Inflammatory macrophage treated with lipopolysaccharide for 4 hours (primary cell): ENCODE results near the gene SLC37A1.

Experiments used
- DNase-seq: peaks from one replicate; pipeline ENCODE4 v3.0.0-alpha.2; 2020

Gene SLC37A1

DNA sequence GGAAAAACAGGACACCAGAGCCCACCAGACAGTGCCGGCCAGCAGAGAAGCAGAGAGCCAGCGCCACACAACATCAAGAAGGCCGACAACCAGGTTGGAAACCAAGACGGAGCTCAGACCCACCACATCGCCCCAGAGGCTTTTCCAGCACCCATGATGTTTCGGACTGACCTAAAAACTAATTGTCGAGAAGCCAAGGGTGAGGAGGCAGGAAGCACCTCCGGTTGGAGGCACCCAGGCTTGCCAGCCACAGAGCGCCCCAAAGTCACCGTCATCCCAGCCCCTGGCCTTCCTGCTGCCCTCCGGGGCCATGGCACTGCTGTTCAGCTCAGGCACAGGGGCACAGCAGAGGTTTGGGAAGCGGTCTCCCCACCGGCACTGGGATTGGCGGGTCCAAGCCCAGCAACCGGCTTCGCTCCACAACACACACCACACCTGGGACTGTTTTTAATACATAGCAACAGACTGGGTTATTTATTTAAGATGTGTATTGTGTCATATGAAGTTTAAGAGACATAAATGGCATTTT, 67.2 kb downstream of the SLC37A1 start:
- no peak for DNase-seq

DNA sequence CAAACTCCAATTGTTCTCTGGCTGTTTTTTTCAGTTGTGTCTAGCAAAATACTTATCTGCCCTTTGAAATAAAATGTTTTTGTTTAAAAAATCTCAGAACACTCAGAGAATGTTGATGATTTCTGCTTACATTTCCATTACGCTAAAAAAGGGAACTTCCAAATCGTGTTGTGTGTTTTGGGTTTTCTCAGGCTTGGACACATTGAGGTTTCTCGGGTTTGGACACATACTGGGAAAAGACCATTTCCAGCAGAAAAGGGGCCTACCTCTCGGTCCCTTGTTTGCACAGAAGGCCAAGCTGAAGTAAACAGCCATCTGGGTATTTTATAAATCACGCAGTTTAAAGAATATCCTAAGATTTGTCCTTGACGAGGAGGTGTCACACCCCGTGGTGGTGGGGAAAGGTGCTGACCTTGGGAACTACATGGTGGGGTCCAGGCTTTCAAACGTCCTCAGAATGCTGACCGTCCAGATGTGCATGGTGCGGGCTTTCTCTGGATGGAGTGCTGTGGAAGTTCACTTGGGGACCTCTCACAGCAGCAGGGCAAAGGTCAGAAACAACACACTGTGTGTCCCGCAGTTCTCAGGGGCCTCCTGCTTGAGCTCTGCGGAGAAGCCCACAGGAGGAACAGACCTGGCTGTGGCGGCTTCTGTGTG, 67.8 kb downstream of the SLC37A1 start:
- DNase-seq = no peak

DNA sequence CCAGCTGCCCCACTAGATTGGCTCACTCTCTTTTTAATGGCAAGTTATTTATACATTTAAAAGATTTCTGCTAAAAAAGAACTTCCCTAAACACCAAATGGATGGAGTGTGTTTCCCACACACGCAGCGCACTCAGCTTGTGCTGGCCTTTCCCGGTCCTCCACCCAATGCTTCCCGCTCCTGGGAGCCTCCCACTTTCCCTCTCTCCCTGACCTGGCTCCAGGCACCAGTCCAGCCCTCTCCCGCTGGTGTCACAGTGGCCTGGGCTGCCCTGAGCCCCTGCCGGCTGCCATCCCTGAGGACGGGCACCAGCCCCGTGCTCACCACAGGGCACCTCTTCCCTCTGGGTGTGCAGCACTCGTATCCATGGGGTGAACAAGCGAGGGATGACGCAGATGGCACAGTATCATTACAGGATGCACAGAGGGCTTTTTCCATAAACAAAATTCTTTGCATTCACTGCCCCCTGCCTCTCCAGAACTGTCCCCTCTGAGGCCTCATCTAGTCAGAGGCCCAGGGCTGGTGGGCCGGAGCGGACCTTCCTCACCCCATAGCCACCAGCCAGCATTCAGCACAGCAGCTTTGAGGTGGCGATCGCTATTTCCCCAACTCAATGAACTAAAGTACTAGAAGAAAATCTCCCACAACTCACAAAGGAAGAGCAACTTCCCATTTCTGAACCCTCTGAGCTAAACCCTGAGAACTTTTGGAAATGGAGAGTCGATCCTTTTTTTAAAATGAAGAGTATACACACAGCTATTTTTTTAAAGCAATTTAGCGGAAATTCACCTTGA, 68.5 kb downstream of the SLC37A1 start:
- no peak for DNase-seq

DNA sequence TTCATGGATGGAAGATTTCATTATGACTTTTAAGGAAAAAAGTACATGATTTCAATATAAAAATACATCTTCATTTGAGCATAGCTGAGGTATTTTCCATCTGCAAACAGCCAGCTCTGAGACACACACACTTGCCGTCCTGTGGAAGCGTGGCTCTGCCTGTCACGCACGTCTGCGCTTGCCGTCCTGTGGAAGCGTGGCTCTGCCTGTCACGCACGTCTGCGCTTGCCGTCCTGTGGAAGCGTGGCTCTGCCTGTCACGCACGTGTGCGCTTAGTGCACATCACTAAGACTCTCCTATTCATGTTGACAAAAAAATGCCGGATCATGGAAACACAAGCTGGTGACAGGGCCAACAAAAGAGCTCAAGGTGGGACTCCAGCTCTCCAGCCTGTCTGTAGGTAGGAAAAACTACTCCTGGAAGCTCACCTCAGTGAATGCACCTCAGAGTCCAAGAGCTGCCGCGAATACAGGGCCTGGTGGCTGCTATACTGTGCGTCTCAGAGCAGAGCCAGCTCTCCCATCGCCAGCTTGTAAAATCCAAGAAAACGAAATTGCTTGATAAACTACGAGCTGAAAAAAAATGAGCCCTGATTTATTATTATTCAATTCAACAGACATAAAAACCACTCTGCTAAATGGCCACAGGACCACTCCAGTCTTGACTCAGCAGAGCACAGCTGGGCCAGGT, 69.3 kb downstream of the SLC37A1 start:
- DNase-seq = no peak

DNA sequence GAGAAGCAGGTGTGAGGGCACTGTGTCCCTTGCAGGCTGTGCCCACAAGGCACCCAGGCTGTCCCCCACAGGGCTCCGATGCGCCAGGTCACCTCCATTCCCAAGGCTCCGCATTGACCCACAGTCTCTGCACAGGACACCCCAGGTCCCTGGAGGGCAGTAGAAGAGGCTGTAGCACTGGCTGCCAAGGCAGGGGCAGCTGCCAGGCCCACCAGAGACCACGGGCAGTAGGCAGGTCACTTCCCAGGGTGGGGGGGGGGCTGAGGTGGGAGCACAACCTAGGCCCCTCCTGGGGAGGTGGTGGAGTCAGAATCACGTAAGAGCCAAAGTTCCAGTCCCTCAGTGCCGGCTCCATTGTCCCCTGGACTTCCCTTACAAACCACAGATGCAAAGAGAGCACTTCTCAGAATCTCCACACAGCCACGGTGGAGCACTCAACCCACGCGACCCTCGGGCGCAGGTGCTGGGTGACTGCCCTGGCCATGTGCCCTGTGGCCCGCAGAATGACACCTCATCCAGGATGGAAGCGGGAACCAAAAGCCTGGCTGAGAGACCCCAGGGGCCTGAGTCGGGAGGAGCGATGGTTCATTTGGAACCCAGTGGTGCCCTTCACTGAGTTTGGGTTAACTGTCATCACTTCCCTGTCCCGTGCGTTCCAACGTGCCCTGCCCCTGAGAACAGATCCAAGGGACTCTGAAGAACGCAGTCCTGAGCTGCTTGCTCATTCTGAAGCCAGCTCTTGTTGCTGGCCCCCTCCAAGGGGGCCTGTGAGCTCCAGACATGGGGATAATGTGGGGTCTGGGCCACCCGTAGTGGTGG, 70.0 kb downstream of the SLC37A1 start:
- DNase-seq = no peak

DNA sequence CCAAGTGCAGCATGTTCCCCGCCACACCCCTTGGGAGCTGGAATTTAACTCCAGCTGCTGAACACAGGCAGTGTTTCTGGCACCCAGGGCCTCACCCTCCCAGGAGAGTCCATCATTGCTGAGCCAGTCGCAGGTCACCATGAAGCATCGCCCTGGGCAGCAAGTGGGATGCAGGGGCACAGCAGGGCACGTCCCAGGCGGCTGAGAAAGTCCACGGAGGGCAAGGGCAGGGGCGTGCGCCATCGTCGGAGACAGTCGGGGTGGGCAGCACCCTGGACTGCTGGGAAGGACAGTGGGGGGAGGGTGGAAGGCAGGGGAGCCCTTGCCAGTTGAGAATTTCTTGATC, 70.6 kb downstream of the SLC37A1 start:
- DNase-seq = no peak

DNA sequence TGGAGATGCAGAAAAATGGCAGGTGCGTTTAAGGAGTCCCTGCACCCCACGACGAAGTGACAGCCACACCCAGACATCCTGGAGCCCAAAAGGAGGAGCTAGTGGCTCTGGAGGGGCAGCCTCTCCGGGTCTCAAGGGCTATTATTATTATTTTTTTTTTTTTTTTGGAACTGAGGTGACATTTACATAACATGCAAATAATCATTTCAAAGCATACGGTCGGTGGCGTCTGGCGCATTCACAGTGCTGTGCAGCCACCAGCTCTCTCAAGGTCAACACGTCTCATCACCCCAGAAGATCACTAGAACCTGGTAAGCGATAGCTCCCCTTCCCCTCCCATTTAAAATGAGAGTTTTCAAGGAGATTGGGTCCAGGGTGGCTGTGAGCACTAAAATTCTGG, 72.2 kb downstream of the SLC37A1 start:
- no peak for DNase-seq

DNA sequence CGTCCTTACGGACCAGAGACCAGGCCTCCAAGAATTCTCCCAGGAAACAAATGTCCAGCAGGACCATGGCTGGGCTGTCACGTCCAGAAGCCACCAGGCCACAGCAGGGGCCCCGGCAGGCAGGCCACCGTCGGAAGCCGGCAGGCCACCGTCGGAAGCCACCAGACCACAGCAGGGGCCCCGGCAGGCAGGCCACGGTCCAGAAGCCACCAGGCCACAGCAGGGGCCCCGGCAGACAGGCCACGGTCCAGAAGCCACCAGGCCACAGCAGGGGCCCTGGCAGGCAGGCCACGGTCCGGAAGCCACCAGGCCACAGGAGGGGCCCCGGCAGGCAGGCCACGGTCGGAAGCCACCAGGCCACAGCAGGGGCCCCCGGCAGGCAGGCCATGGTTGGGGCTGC, 72.8 kb downstream of the SLC37A1 start:
- no peak for DNase-seq

DNA sequence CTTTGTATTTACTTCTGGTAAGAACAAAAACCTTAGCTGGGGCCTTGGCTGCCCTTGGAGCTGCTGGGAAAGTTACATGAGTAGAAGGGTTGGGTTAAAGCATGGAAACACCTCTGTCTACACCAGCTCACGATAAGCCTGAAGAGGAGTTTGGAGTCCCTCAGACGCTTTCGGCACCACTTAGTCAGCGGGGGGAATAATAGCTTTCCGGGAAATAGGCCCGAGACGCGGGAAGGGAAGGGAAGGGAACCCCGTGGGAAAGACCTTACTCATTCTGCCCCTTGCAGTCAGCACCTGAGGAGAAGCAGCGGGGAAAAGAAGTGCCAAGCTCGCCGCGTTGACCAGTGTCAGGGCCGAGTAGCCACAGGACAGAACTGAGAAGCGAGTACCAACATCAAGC, 73.4 kb downstream of the SLC37A1 start:
- DNase-seq = no peak

DNA sequence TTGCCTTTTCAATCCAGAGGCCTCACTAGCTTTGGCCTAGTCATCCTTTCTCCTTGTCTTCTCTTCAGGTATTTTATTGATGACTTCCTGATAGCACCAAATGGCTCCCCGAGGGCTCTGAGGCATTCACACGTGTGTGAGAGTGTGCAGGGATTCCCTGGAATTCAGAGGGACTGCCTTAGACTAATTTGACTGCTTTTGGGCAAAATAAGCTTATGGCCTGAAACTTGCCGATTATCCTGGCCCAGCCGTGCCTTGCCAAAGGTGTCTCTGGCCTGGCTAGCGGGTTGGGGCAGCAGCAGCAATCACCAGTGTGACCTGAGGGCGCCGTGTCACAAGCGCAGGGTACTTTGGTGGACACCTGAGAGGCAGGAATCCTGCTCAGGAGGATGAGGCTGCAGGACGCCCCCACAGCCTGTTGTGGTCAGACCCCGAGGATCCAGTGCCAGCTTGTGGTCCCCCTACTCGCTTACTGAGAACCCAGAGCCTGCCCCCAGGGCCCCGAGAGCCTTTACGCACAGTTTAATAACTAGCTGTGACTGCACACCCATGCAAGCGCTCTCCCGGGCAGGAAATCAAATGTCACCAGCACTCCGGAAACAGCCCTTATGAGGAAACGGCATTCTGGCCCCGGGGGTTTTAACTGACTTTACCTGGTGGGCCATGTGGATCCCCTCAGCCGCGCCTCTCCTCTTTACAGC, 76.9 kb downstream of the SLC37A1 start:
- DNase-seq = no peak

DNA sequence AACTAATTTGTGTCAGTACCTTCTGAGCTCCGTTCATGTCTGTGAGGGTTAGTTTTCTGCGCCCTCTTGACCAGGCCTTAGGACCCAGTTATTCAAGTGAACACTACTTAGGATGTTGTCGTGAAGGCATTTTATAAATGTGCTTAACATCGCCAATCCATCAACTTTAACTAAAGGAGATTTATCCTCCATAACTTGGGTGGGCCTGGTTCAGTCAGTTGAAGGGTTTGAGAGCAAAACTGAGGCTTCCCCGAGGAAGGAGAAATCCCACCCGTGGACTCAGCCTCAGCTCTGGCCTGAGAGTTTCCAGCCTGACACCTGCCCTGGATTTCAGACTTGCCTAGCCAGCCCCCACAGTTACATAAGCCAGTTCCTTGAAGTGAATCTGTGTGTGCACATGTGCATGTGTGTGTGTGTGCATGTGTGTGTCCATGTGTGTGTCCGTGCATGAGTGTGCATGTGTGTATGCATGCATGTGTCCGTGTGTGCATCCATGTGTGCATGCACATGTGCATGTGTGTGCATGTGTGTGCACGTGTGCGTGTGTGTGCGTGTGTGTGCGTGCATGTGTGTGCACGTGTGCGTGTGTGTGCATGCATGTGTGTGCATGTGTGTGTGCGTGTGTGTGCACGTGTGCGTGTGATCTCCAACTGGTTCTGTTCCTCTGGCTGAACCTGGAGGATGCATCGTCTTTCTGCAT, 77.7 kb downstream of the SLC37A1 start:
- no peak for DNase-seq

DNA sequence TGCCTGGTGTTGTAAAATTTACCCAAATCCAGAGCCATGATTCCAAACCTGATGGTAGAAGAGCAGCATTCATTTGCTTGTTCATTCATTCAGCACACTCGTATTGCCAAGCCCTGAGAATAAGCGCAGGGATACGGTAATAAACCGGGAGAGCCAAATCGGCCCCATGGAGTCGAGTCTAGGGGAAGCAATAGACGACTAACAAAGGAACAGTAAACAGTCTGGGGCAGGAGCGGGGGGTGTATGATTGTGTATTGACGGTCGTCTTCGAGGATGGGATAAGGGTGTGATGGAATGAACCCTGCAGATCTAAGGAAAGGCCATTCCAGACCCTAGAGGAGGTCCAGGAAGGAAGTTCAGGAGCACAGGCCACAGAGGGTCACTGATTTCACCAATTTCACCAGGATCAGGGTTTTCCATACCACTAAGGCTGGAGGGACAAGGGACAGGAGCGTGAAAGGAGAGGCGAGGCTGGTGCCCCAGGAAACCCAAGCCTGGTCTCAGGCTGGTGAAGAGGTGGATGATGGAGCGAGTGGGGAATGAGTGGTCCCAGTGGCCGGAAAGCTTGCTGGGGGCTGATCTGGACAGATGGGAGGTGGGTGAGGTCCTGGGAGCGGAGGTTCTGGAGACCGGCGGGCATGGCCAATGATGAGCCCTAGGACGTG, 78.6 kb downstream of the SLC37A1 start:
- no peak for DNase-seq

DNA sequence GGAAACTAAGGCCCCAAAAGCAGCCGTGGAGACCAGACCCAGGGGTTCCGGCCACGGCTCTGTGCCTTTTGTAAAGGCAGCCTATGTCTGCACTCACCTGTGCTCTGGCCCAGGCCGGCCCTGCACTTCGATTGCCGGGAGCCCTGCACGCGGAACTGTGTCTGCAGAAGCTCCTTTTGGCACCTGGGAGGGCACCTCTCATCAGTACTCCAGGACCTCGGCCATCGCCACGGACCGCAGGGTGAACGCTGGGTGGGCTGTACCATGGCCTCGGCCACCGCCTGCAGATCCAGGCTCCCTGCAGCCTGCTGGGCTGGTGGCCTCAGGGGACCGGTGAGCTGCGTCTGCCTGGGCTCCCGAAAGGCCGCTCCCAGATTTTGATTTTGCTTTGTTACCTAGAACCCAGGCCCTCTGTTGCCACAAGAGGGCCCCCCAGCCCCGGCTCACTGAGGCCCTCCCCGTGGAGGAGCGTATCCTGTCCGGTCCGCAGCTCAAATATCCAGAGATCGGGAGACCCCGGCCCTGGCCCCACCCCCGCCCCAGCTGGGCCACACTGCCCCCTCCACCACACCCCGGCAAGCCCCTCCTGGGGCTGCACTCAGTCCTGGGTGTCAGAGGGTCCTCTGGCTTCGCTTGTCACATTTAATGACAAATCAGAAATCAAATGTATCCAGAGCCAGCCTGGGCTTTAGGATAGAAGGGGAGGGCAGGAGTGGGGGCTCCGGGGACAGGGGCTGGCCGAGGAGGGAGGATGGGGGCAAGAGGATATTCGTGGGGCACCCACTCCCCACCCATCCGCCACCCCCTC, 79.6 kb downstream of the SLC37A1 start:
- DNase-seq = peak; percentile 36

DNA sequence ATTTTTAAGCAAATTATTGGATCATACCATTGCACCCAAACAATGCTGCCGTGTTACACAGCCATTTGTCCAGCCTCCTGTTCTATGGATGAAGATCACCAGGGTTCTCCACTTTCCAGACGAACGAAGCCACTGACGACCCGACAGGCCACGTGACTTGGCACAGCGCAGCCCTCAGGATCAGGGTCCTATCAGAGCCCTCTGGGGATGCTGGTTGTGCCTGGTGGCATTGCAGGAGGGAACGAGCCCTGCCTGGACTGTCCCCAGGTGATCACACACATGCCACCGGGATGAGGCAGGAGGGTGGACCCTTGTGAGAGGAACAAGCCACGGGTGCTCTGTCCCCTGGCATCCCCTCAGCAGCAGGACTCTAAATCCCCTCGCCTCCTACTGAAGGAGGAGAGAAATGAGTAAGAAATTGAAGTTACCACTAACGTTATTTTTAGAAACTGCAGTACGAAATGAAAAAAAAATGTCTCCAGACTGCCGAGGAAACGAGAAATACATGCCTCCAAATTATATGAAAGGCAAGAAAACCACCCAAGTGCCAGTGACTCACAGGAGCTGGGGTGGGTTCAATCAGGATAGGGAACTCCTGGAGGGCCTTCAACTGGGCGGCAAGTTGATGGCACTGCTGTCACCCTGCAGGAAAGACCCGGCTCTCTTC, 81.1 kb downstream of the SLC37A1 start:
- no peak for DNase-seq

DNA sequence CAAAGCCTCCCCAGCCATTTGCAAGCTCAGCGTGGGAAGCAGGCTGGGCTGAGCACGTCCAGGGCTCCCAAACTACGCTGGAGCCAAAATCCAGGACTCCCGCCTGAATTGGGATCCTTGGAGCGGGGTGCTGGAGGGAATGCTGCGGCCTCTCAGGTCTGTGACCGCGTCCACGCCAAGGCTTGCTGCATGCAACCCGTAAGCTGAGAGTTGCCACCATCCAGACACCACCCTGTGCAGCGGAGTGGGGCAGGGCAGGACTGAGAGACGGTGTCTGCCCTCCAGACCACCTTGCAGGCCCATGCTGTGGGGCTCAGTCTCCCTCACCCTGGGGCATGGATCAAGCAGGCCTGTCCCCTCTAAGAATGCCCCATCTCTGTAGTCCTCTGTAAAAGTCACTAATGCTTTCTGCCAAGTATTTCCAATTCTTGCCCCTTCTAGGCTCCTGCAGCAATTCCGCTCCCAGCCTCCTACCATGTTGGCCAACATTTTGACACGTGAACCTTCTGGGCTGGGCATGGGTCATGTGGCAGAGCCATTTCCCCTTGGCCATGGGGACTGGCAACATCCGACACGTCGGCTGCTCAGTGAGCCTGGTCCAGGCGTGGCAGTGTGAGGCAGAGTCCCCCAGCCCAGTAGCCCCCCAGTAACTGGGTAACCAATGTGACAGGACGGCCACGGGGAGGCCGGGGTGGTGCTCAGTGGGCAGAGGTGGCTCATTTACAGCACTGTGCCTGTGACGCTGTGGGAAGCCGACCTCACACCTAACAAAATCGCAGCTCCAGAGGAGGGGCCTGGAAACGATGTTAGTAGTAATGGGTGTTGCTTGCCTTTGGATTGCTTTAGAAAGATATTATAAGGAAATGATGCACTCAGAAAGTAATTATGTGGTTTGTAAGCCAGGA, 81.9 kb downstream of the SLC37A1 start:
- no peak for DNase-seq

DNA sequence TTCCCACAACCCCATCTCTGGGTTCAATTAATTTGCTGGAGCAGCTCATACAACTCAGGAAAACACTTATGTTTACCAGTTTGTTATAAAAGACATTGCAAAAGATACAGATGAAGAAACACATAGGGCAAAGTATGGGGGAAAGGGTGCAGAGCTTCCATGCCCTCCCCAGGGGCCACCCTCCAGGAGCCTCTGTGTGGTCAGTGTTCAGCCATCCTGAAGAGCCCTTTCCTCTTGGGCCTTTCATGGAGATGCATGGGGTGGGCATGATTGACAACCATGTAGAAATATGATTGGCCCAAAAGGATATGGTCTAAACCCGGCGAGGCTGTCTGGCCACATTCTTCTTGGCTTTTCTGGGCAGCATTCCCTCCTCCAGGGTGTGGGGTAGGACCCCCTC, 83.0 kb downstream of the SLC37A1 start:
- DNase-seq = no peak

DNA sequence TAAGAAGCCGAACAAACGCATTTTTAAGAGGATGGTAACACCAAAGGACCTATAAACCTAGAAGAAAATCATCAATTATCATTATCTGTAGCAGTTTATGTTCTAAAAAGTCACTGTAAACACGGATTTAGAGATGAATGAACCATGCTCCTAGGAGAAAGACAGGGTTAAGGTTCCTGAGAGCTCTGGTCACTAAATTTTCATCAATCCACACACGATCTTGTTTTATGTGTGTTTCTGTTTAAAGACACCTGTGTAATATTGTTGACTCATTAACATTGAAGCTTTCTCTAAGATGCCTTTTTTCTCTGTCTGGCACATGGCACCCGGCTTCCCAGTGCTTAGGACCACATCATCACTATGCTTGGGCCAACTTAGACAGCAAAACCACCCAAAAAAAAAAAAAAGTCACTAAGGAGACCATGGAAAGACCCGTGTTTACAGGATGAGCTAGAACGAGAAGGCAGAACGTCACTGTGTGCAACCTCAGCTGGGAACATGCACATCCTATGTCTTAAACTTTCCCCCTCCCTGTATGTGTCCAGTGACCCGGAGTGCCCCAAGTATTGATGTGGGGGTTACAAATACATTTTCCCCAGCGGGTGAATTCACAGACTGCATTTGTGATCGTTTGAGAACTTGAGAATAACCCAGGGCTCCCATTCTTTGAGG, 84.0 kb downstream of the SLC37A1 start:
- no peak for DNase-seq

DNA sequence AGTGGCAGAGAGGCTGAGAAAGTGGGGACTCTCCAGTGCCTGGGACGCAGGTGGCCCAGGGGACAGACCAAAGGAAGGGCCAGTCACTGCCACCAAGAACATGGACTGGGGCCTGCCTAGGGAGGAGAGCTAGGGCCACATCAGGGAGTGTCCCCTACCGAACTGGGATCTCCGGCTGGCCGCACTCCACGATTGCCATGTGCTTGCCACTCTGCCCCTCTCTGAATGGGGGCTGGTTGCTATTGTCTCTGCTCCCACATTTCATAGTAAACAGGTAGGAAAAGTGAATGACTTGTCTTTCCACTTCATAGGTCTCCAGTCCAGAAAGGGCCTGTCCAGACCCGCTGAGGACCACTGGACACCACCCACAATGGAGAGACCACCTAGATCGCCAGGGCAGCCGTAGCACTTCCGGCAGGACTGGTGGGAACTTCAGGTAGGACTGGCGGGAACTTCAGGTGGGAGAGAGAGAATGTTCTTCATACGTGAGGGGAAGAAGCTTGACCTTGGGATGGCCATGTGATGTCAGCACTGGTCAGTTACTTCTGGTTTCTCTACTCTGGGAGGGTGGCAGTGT, 84.6 kb downstream of the SLC37A1 start:
- DNase-seq = no peak
